Loucy (cell line): Measurements from ENCODE around the gene SLC1A1.

Experiments
- H2AFZ ChIP-seq: fragments of 200-600 bp; sonication (generic); 2 replicates; pipeline ENCODE4 v1.6.0; 2016; ENCODE audit warnings: antibody characterized with exemption, mild to moderate bottlenecking, low read length, moderate library complexity
- H3F3A ChIP-seq: fragments of 200-600 bp; 2 replicates; pipeline ENCODE4 v1.6.0; 2016; ENCODE audit warnings: antibody characterized with exemption, low read depth, mild to moderate bottlenecking
- H3K27me3 ChIP-seq: fragments of 200-600 bp; sonication (generic); 2 replicates; pipeline ENCODE4 v1.6.1; 2014; ENCODE audit warnings: low read length, mild to moderate bottlenecking; ENCODE audit not compliant: insufficient read depth, poor library complexity, severe bottlenecking
- H3K36me3 ChIP-seq: fragments of 200-600 bp; sonication (generic); 2 replicates; pipeline ENCODE4 v1.6.1; 2016; ENCODE audit warnings: low read length; ENCODE audit not compliant: insufficient read depth
- H3K4me1 ChIP-seq: fragments of 200-600 bp; sonication (generic); 2 replicates; pipeline ENCODE4 v1.5.1; 2014; ENCODE audit warnings: low read length, mild to moderate bottlenecking; ENCODE audit not compliant: insufficient read depth, poor library complexity, severe bottlenecking
- H3K4me2 ChIP-seq: fragments of 200-600 bp; sonication (generic); 2 replicates; pipeline ENCODE4 v1.6.0; 2014; ENCODE audit warnings: antibody characterized with exemption, low read length, low read depth, mild to moderate bottlenecking; ENCODE audit not compliant: poor library complexity, severe bottlenecking
- H3K4me3 ChIP-seq: fragments of 200-600 bp; sonication (generic); 2 replicates; pipeline ENCODE4 v1.5.1; 2014; ENCODE audit warnings: low read length, mild to moderate bottlenecking, mixed read lengths; ENCODE audit not compliant: poor library complexity, severe bottlenecking
- H3K79me2 ChIP-seq: fragments of 200-600 bp; sonication (generic); 2 replicates; pipeline ENCODE4 v1.6.1; 2014; ENCODE audit warnings: low read length; ENCODE audit not compliant: insufficient read depth
- H3K9ac ChIP-seq: fragments of 200-600 bp; sonication (generic); 2 replicates; pipeline ENCODE4 v1.6.0; 2014; ENCODE audit warnings: mild to moderate bottlenecking, low read depth, low read length, moderate library complexity; ENCODE audit not compliant: poor library complexity, severe bottlenecking
- H3K9me2 ChIP-seq: fragments of 200-600 bp; sonication (generic); replicated peaks from 2 replicates; pipeline ENCODE4 v1.6.1; 2016; ENCODE audit warnings: low read depth, low read length, mixed read lengths
- H3K9me3 ChIP-seq: fragments of 200-600 bp; sonication (generic); 2 replicates; pipeline ENCODE4 v1.6.1; 2014; ENCODE audit warnings: mild to moderate bottlenecking, antibody characterized with exemption, low read length, low read depth; ENCODE audit not compliant: insufficient read depth
- H4K20me1 ChIP-seq: fragments of 200-600 bp; sonication (generic); 2 replicates; pipeline ENCODE4 v1.6.0; 2014; ENCODE audit warnings: antibody characterized with exemption, low read length, mild to moderate bottlenecking; ENCODE audit not compliant: insufficient read depth, poor library complexity, severe bottlenecking
- EZH2phosphoT487 ChIP-seq: fragments of 200-600 bp; IDR thresholded peaks from 2 replicates; pipeline ENCODE4 v1.6.1; 2018; ENCODE audit warnings: antibody characterized with exemption, mild to moderate bottlenecking, moderate library complexity, borderline replicate concordance
- TF ChIP-seq, protein P1 (sequence below): fragments of 200-600 bp; sonication (generic); conservative IDR thresholded peaks from 2 replicates; pipeline ENCODE4 v1.5.1; 2014; ENCODE audit warnings: mild to moderate bottlenecking, antibody characterized with exemption, low read length

Gene SLC1A1

DNA sequence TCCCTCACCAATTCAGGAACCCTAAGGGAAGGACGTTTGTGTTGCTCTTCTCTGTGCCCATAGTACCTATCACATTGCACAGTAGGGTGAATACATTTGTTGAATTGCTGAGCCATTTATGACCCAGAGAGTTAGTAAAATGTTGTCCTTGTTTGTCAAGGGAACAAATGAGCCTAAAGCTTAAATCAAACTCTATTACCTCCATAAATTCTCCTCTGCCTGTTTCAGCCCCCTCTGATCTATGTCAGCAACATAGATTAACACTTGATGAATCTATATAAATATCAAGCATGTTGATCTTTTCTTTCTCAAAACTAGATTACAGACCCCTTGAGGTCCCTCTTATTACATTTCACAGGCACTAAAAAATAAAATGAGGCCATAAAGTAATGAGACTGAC, 7.1 kb downstream of the SLC1A1 start:
- Histone ChIP-seq H3K9ac (no peak overlapping the region), H3K4me3 (no peak overlapping the region), H3K27me3 (no peaks in the 10 kb centered on the region), H3K4me1 (no peaks in the 10 kb centered on the region), H3K9me3 (no peaks in the 10 kb centered on the region), H4K20me1 (no peaks in the 10 kb centered on the region), H3K4me2 (no peak overlapping the region), H3K9me2 (no peaks in the 10 kb centered on the region), H3F3A (no peaks in the 10 kb centered on the region), H2AFZ (no peak overlapping the region), H3K79me2 (no peaks in the 10 kb centered on the region), H3K36me3 (no peaks in the 10 kb centered on the region)
- TF ChIP-seq, protein P1, sequence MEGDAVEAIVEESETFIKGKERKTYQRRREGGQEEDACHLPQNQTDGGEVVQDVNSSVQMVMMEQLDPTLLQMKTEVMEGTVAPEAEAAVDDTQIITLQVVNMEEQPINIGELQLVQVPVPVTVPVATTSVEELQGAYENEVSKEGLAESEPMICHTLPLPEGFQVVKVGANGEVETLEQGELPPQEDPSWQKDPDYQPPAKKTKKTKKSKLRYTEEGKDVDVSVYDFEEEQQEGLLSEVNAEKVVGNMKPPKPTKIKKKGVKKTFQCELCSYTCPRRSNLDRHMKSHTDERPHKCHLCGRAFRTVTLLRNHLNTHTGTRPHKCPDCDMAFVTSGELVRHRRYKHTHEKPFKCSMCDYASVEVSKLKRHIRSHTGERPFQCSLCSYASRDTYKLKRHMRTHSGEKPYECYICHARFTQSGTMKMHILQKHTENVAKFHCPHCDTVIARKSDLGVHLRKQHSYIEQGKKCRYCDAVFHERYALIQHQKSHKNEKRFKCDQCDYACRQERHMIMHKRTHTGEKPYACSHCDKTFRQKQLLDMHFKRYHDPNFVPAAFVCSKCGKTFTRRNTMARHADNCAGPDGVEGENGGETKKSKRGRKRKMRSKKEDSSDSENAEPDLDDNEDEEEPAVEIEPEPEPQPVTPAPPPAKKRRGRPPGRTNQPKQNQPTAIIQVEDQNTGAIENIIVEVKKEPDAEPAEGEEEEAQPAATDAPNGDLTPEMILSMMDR = no peak
- TF ChIP-seq EZH2phosphoT487 = no peak

DNA sequence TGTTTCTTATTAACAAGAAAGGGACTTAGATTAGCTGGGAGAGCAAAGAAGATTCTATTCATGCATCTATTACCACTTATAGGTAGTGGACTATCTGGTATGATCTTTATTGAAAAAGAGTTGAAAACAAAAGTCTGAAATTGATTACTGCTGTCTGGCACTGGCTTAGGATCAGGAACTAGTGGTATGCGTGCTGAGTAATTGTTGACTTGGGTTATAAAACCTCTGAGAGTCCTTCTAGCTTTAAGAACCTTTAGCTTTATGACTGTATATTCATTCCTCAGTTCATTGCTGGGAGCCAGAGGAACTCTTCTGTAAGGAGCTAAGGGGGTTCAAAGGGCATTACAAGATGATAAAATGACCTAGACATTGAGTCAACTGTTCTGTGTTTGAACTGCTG, 7.6 kb downstream of the SLC1A1 start:
- H3K79me2 ChIP-seq = no peaks in the 10 kb centered on the region
- H3K9me2 ChIP-seq = no peaks in the 10 kb centered on the region
- no peaks in the 10 kb centered on the region for H3K9me3 ChIP-seq
- H4K20me1 ChIP-seq = no peaks in the 10 kb centered on the region
- no peaks in the 10 kb centered on the region for H3K27me3 ChIP-seq
- no peak overlapping the region for H3K9ac ChIP-seq
- no peak overlapping the region for H3K4me2 ChIP-seq
- H3K4me1 ChIP-seq = no peaks in the 10 kb centered on the region
- no peak overlapping the region for H2AFZ ChIP-seq
- no peaks in the 10 kb centered on the region for H3F3A ChIP-seq
- H3K4me3 ChIP-seq = no peak overlapping the region
- TF ChIP-seq, protein P1 = no peak
- no peak for TF ChIP-seq EZH2phosphoT487
- no peaks in the 10 kb centered on the region for H3K36me3 ChIP-seq

DNA sequence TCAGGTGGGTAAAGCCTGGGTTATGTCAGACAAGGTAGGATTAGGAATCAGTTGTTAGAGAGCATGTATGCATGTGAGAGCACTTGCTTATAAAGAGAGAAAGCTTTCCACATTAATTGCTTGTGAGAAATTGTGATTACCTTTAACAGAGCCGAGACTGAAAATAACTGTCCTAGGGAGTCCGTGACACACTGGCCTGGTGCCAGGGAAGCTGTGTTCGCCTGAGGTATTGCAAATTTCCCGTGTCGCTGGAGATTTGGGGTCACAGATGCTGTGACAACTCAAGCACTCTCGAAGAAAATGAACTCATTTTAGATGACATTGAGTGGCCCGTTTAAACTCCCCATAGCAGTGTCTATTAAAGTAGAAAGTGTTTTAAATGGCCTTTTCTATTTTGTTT, 9.6 kb downstream of the SLC1A1 start:
- TF ChIP-seq, protein P1 = no peak
- no peak for TF ChIP-seq EZH2phosphoT487
- Histone ChIP-seq H3K4me3 (no peak overlapping the region), H3K9me3 (no peaks in the 10 kb centered on the region), H3F3A (no peaks in the 10 kb centered on the region), H3K79me2 (no peaks in the 10 kb centered on the region), H3K36me3 (no peaks in the 10 kb centered on the region), H3K9ac (no peak overlapping the region), H4K20me1 (no peaks in the 10 kb centered on the region), H3K4me2 (no peak overlapping the region), H2AFZ (no peak overlapping the region), H3K27me3 (no peaks in the 10 kb centered on the region), H3K4me1 (no peaks in the 10 kb centered on the region), H3K9me2 (no peaks in the 10 kb centered on the region)
